NCI-H524 treated with DMSO at 0.1 percent for 48 hours (cell line): ENCODE data around the gene VPS8.
"Not testable (repeated sequence)": the region's sequence is repeated elsewhere in the genome, so short reads cannot be mapped to it uniquely, and the experiment has no call there.

ENCODE experiments used
- DNase-seq: peaks from one replicate; lab custom pipeline; 2025; lab: John Stamatoyannopoulos, UW

Gene VPS8

DNA sequence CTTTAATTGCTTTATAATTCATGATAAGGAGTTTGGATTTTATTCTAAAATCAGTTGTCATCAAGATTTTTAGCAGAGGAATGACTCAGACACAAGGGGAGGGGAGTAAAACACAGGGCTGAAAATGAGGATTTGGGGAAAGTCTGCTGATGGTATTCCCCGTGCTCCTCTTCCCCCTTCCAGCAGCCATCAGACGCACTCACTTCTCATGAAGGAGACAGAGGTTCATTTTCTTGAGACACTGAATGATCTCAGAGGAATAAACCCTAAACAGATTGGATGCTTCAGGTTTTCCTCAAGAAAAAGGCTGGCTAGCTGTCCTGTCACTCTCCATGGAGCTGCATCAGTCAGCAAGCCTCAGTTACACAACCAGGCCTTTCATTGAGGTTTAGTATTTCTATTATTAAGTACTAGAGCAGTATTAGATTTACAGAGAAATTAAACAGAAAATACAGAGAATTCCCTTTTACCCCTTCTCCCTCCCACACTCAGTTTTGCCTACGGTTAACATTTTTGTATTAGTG is 174.5 kb downstream of the VPS8 start:
- DNase-seq: no peak

DNA sequence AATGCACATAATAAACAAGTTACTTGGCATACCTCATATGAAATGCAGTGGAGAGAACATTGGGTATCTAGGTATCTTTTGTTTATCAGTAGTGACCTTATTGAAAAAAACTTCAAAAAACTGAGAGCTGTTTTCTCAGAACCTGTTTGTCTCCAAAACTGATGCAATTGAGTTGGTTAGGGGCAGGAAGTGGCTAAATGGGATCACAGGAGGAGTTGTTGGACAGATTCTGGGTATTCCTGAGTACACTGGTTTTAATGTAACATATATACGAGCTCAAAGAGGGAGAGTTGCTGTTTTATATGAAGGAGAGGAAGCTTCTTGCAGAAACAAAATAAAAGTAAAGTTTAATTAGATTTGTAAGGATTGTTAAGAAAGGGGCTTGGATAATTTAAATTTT is 181.4 kb downstream of the VPS8 start:
- DNase-seq: no peak

DNA sequence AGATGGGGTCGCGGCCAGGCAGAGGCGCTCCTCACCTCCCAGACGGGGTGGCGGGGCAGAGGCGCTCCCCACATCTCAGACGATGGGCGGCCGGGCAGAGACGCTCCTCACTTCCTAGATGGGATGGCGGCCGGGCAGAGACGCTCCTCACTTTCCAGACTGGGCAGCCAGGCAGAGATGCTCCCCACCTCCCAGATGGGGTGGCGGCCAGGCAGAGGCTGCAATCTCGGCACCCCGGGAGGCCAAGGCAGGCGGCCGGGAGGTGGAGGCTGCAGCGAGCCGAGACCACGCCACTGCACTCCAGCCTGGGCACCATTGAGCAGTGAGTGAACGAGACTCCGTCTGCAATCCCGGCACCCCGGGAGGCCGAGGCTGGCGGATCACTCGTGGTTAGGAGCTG is 191.9 kb downstream of the VPS8 start:
- not testable (repeated sequence) for DNase-seq

DNA sequence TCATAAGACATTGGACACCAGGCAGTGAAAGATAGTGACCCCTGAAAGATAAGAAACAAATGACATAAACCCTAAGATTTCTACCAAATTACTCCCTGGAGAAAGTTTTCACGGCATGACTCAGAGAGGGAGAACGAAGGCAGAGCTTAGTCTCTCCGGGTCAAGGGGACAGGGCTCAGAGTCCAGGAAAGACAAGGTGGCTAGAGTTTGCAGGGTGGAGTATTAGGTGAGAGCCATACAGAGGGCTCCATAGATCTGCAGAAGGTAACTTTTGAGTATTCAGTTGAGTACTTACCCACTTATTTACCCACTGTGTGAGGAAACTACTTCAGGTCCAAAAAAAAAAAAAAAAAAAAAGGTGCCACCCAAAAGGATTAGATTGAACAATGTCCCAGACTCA is 197.7 kb downstream of the VPS8 start:
- no peak for DNase-seq

DNA sequence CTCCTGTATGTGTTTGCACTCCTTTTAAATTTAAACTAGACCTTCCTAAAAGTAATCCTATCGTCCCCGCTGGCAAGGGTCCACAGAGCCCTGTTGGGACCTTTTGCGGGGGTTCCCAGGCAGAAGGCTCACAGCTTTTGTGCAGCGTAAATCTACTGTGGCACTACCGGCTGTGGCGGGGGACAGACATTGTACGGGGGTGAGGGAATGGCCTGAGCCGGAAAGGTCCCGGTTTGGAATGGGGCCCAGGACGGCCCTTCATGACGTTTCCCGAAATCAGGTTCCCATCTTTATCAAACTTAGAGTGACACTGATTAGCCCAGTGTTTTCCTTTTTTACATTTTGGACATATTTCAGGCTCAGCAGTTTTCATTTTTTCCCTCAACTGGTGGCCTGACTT is 205.6 kb downstream of the VPS8 start:
- not testable (repeated sequence) for DNase-seq

DNA sequence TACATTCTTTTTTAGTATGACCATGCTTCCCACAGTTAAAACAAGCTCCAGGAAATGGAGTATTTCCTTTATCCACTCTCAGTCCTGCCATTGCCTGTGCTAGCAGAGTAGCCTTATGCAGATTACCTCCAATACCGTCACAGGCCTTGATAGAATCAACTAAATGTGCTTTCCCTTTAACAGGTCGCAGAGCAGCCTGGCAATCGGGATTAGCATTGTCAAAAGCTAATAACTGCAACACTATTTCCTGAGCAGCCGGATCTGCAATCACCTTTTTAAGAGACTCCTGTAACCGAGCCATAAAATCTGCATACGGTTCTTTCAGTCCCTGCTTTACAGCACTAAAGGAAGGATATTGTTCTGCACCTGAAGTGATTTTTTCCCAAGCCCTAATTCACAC is 206.0 kb downstream of the VPS8 start:
- not testable (repeated sequence) for DNase-seq

DNA sequence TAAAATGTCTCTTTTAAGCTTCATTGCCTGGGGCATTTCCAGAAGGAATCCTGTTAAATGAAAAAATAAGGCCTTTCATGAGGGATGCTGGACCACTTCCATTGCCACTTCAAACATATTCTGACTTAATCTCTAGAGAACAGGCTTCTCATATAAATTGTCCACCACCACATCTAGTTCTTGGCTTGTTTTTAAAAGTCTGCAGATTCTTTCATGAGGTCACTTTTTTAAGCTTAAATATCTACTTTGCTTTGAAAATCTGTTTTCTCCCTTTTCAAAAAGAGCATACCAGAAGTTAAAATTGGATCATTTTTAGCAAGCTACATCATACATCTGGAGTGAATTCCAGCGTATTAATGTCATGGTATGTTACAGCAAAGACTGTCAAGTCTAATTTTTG is 209.3 kb downstream of the VPS8 start:
- no peak for DNase-seq

DNA sequence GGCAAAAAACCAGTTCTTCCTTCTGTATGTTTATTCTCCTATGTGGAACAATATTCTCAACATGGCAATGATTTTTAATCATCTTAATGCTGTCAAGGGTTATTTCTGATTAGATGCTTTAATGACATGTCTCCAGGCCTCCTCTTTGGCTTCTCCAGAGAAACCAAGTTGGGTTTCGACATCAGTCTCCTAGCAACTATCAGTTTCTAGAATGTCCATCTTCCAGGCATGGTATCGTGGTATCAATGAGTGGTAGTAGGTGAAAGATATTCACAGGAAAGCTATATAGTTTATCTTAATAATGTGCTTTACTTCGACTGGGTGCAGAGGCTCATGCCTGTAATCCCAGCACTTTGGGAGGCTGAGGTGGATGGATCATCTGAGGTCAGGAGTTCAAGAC is 212.4 kb downstream of the VPS8 start:
- no peak for DNase-seq

DNA sequence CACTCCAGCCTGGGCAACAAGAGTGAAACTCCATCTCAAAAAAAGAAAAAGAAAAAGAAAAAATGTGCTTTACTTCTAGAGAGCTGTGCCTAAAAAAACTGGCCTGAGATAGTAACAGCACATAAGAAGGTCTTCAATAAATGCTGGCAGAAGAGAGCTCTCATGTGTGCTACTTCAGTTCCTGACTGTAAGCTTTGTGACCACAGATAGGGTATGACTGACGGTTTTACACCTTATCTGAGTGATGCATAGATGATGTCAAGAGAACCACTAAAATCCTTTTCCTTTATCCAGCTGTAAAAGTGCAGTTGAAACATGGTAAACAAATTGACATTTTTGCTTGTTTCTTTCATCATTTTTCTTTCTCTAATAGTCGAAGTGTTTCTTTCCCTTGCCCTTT is 213.0 kb downstream of the VPS8 start:
- DNase-seq: no peak

DNA sequence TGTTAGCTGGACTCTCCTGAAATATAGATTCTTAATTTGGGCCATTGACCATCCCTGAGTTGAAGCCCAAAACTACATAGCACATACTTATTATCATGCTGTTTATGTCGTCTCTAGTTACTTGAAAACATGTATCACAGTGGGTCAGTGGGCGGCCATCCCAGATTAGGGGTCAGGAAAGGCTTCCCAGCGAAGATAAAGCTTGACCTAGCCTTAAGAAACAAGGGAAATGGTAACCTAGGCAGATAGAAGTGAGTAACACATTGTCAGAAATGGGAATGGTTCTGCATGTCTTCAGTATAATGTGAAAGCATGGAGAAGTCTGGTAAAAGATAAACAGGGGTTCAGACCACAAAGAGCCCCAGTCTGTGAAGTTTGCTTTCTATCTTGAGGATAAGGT is 216.2 kb downstream of the VPS8 start:
- no peak for DNase-seq

DNA sequence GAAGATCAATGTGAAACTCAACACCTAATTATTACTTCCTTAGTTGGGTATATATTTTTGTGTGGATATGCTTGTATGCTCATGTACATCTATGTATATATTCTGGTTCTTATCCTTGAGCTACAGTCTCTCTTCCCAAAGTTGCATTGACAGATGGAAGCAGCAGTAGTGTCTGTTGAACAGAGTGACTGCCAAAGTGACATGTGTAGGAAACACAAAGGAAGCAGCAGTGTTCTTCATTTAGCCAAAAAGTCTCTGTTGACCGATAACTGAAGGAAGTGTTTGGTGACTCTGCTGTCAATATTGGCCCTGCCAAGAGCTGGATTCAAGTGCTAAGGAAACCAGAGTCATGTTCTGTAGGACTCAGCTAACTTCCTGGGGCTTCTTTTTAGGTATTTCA is 217.1 kb downstream of the VPS8 start:
- no peak for DNase-seq

DNA sequence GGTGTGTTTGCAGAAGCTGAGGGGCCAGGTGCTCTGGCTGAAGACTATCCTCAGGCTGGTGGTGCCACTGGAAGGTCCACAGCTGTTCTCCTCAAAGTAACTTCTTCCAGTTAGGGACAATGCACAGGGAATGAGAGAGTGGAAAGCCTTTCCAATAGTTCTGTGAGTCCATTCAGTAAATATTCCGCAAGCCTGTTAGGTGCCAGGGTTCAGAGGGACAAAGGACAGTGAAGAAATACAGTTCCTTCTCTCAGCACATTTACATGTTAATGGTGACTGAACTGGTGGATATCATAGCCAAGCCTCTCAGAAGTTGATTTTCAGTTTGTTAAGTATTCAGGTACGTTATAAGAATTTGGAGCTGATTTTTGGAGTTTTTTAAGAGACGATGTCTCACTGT is 218.4 kb downstream of the VPS8 start:
- DNase-seq: no peak

DNA sequence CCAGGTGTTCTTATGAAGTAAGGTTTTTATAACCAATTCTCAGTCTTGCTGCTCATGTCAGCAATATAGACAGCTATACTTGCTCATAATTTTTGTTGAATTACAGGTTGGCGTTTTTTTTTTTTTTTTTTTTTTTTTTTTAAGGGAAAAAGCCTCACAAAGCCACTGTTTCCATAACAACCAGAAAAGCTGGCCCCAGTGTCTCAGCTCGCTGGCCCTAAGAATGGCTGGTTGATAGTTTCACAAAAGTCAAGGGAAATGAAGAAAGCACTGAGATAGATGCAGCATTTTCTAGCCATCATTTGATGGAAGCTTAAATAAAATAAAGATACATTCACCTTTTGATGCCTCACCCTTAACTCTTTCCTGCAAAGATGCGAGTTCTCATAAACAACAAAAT is 219.0 kb downstream of the VPS8 start:
- no peak for DNase-seq

DNA sequence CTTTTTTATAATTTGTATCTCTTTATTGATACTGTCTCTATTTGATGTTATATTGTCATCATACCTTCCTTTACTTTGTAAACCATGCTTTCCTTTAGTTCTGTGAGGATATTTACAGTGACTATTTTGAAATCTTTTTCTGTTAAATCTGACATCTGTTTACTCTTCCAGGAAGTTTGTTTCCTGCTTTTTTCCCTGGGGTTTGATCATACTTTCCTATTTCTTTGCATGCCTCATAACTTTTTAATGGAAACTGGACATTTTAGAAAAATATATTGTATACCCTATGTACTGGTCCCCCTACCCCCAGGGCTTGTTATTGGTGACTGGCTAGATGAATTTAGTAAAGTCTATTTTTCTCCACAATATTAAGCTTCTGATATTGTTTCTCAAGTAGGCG is 225.8 kb downstream of the VPS8 start:
- DNase-seq: no peak

DNA sequence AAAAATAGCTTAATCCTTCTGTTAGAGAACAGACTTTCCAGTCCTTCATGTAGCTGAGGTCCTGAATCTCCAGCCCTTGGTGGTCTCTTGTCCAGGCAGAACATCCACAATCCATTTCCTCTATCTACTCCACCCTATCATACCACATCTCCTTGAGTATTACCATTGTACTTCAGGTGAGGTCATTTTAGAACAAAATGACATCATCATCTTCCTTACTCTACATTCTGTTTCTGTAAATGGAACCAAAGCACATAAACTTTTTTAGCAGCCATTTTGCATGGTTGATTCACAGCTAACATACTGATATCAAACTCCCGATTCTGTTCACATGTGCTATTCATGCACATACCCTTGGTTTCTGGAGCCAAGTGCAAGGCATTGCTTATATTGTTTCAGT is 228.5 kb downstream of the VPS8 start:
- no peak for DNase-seq

DNA sequence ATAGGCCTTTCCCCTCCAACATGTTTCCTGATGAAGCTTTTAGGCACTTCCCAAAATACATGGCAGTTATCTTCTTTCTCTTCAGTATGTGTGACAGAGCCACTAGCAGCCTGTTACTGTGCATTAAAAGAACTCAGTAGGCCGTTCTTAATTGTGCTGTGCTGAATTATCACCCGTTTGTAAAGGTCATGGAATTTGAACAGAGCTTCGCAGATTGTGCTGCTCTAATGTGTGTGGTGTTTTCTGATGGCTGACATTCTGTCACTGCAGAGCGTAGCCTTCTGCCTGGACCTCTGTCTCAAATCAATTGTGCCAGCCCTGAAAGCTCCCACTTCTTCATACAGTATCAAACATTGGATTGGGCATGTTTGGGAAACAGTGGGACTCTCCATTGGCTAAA is 229.6 kb downstream of the VPS8 start:
- no peak for DNase-seq

DNA sequence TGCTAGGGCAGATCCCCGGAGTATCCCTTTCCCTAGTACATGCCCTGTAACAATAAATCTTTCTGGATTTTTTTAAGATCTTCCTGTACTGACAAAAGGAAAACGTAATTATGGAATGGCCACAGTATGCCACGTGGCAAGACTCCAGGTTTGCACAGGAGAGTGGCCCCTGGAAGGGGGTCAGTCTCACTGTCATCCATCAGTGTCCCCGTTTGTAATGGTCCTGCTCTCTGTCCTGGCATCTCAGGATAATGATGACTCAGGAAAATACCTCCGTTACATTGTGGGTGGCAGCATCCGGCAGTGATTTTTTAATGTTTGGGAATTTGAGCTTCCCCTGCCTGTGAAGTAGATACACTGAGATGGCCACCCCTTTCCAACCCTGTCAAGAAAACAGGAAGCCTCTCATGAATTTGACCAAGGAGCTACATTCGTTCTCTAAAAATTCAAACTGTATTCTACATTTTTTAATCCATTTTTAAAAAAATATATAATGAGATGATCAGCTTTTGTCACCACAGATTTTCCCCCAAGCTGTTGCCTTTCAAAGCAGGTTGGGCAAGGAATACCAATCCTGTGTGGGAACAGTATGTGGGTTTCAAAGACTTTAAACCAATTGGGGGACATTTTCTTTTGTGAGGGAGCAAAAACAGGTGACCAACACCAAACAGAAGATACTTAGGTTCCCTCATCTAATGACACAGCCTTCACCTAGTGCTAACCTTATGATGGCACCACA is 230.5 kb downstream of the VPS8 start:
- DNase-seq: no peak

DNA sequence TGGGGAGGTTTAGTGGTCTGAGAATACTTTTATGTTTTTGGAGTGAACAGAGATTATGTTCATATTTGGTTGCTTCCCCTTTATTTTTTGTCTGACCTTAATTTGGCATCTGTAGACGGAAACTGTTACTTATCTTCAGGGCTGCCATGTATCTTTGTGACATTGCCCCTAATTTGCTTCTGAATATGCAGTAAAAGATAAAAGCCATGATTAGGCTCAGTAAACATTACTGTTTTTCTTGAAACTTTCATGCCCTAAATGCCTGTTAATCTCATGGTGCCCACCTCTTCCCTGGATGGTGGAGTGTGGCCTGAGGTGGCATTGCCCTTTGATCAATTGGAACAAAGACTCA is 234.2 kb downstream of the VPS8 start:
- no peak for DNase-seq

DNA sequence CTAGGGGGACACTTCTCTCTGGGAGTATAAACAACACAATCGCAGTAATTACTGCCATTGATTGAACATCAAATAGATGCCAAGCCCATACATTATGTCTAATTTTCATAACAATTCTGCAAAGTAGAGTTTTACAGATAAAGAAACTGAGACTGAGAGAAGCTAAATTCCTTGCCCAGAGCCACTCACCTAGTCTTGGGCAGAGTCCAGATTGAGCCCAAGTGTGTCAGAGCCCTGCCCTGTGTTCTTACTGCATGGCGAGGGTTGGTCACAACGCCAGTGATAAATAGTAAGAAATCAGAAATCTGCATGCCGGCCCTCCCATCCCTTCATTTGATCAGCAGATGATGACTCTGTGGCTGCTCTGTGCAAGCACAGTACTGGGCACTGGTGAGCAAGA is 234.6 kb downstream of the VPS8 start:
- no peak for DNase-seq

DNA sequence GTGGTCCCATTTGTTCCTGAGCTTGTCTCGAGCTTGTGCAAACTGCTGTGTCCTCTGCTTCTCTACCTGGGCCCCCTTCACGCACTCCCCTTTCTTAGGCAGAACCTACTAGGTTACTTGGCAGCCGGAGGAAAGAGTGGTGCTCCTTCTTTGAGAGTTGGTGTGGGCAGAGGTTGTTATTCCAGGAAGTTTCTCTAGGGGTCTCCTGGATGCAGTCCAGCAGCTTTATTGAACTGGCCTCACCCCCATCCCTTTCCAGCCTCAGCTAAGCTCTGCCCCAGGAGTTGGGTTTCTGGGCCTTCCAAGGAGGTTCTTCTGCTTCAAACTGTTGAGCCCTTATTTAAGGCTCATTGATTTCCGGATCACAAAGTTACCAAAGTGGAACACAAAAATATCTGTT is 237.7 kb downstream of the VPS8 start:
- no peak for DNase-seq

DNA sequence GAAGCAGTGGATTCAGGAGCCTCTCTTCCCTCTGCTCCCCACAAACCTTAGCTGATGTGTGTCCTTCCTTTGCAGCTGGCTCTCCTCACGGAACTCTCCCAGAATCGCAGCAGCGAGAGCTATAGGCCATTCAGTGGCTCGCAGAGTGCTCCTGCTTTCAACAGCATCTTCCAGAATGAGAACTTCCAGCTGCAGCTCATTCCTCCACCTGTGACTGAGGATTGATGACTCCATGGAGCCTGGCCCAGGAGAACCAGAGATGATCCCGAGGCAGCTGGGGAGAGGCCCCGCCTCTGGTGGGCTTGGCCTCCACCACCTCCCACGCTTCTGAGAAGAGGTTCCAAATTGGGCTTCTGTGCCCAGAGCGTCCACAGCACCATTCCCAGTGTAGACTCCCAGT is 239.8 kb downstream of the VPS8 start:
- DNase-seq: no peak

DNA sequence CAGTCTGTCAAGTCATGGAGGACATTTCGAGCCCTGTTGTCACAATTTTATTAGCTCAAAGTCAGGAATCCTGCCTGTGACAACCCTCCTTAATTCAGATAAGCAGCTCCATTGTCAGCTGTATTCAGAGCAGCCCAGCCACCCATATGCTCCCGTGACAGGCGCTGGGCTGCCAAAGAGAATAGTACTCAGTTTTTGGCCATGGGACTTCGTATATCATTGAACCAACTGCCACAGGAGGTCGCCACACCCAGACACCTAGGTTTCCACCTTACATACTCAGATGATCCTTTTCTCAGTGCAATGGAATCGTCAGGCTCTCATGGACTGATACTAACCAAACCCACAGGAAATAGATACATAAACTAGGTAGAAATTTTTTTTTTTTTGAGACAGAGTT is 240.7 kb downstream of the VPS8 start:
- no peak for DNase-seq

DNA sequence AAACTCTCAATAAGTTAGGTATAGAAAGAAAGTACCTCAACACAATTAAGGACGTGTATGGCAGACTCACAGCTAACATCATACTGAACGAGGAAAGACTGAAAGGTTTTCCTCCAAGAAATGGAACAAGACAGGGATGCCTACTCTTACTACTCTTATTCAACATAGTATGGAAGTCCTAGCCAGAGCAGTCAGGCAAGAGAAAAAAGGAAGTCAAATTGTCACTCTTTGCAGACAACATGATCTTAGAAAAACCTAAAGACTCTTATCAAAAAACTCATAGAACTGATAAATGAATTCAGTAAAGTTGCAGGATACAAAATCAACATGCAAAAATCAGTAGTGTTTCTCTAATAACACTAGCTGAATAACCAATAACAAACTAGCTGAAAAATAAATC is 244.9 kb downstream of the VPS8 start:
- no peak for DNase-seq

DNA sequence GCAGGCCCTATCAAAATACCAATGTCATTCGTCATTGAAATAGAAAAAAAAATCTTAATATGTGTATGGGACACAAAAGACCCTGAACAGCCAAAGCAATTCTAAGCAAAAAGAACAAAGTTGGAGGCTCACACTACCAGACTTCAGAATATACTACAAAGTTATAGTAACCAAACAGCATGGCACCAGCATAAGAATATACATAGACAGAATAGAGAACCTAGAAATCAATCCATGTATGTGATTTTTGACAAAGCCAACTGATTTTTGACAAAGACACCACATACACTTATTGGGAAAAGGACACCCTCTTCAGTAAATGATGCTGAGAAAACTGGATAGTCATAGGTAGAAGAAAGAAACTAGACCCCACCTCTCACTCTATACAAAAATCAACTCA is 245.9 kb downstream of the VPS8 start:
- no peak for DNase-seq

DNA sequence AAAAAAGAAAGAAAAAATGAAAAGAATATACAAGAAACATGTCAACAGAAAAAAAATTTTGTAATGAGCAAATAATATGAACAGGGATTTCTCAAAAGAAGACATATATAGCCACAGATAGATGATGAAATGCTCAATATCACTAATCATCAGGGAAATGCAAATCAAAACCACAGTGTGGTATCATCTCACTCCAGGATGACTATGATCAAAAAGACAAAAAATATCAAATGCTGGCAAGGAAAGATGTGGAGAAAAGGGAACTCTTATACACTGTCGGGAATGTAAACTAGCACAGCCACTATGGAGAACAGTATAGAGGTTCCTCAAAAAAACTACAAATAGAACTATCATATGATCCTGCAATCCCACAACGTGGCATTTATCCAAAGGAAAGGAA is 246.8 kb downstream of the VPS8 start:
- DNase-seq: no peak
